ENCODE data around the gene ZNF76. TPM values are rescaled to one million over a fixed set of nuclear protein-coding genes. Genes with fewer than 3 reads are reported as not detected.

The ZNF76 gene
- total and polyA plus RNA-seq, 2 of the 13 experiments (the other 11 are each of a cell fraction or from before 2014, with no cell fraction given): 13.2 to 26.4 TPM

DNA sequence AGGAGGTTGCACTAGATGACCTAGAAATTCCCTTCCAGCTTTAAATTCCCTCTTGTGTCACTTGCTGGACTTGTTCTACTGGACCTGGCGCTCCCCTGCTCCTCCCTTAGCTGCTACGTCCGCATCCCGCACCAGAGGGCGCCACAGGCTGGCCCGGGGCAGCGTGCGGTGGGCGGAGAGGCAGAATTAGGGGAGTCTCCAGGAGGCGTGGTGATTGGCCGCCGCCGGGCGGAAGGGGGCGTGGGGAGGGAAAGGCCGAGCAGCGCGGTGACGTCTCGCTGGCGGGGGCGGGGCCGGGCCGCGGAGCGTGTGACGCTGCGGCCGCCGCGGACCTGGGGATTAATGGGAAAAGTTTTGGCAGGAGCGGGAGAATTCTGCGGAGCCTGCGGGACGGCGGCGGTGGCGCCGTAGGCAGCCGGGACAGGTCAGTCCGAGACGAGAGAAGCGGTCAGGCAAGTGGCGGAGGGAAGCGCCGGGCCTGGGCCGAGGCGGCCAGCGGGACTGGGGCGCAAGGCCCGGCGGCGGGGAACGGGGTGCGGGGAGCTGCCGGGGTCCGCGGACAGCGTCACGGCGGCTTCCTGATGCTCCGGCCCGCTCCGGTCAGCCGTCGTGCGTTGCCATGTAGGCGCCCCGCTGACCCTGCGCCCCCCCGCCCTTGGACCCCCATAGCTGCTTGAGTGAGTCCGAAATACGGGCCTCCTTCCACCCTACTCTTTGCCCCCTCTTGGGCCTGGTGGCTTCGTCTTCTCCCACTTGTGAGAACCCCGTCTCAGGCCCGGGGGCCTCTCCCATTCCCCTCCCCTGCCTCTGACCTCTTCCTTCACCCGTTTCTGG, 82.9 kb downstream of the ZNF76 start, which contains the start of gene PPARD (continued):
- peak; percentile 82; the same call in 1 of the 2 replicates for TF ChIP-seq MTERF4 (CRISPR knock-in tag; IDR thresholded peaks at IDR 0.05)
- no peak for TF ChIP-seq GLI4 (CRISPR knock-in tag; IDR thresholded peaks at IDR 0.05; ENCODE audit: borderline replicate concordance)
- TF ChIP-seq ZFYVE20 (CRISPR knock-in tag; IDR thresholded peaks at IDR 0.05; ENCODE audit: borderline replicate concordance, low read depth): no peak
- no peak for TF ChIP-seq GZF1 (CRISPR knock-in tag; IDR thresholded peaks at IDR 0.05)
- TF ChIP-seq JUN (CRISPR knock-in tag; IDR thresholded peaks at IDR 0.05): no peak
- 0 out of 2 replicates have a peak, but pooled peaks have one; percentile 17 for TF ChIP-seq JUND (CRISPR knock-in tag; IDR thresholded peaks at IDR 0.05)
- peak; percentile 95 for TF ChIP-seq GMEB1 (CRISPR knock-in tag; IDR thresholded peaks at IDR 0.05; ENCODE audit: borderline replicate concordance)
- no peak for TF ChIP-seq NFE2L2 (IDR thresholded peaks at IDR 0.05; ENCODE audit: low read length)
- peak; percentile 85; the same call in 1 of the 2 replicates for TF ChIP-seq ZNF329 (CRISPR knock-in tag; IDR thresholded peaks at IDR 0.05; ENCODE audit: low read depth)
- no peak for TF ChIP-seq SYNCRIP (IDR thresholded peaks at IDR 0.05; ENCODE audit: insufficient read depth, low read depth, low read length)
- no peak for TF ChIP-seq TSC22D2 (CRISPR knock-in tag; IDR thresholded peaks at IDR 0.05; ENCODE audit: borderline replicate concordance)
- peak; percentile 92; the same call in 1 of the 2 replicates for TF ChIP-seq MAZ (IDR thresholded peaks at IDR 0.05; ENCODE audit: borderline replicate concordance, low read depth, low read length)
- peak; percentile 97 for TF ChIP-seq MAZ (CRISPR knock-in tag; IDR thresholded peaks at IDR 0.05; ENCODE audit: low read depth)
- TF ChIP-seq, protein P1, sequence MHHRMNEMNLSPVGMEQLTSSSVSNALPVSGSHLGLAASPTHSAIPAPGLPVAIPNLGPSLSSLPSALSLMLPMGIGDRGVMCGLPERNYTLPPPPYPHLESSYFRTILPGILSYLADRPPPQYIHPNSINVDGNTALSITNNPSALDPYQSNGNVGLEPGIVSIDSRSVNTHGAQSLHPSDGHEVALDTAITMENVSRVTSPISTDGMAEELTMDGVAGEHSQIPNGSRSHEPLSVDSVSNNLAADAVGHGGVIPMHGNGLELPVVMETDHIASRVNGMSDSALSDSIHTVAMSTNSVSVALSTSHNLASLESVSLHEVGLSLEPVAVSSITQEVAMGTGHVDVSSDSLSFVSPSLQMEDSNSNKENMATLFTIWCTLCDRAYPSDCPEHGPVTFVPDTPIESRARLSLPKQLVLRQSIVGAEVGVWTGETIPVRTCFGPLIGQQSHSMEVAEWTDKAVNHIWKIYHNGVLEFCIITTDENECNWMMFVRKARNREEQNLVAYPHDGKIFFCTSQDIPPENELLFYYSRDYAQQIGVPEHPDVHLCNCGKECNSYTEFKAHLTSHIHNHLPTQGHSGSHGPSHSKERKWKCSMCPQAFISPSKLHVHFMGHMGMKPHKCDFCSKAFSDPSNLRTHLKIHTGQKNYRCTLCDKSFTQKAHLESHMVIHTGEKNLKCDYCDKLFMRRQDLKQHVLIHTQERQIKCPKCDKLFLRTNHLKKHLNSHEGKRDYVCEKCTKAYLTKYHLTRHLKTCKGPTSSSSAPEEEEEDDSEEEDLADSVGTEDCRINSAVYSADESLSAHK (CRISPR knock-in tag; IDR thresholded peaks at IDR 0.05; ENCODE audit: borderline replicate concordance): no peak
- TF ChIP-seq FOXK1 (CRISPR knock-in tag; IDR thresholded peaks at IDR 0.05; ENCODE audit: borderline replicate concordance, low read depth): peak; percentile 78; the same call in 1 of the 2 replicates
- TF ChIP-seq ZFP37 (CRISPR knock-in tag; IDR thresholded peaks at IDR 0.05; ENCODE audit: borderline replicate concordance): no peak; the same call in 1 of the 2 replicates
- no peak for TF ChIP-seq TP53 (CRISPR knock-in tag; conservative IDR thresholded peaks at IDR 0.05)
- TF ChIP-seq THRA (CRISPR knock-in tag; IDR thresholded peaks at IDR 0.05; ENCODE audit: borderline replicate concordance): peak; percentile 77
